Kidney (tissue), 14 donors: ENCODE results near the gene IBA57. TPM values are rescaled to one million over a fixed set of nuclear protein-coding genes. Genes with fewer than 3 reads are reported as not detected.
A peak's percentile ranks its signal among the peaks of the same experiment; 100 is the strongest.

Experiments used
- DNase-seq, 5 donors: peaks; one replicate each; pipeline ENCODE4 v3.0.0-alpha.2; 2013 to 2020
- FAIRE-seq: peaks from 2 replicates; lab custom pipeline; 2012; peaks lifted over from hg19 to GRCh38; lab: Jason Lieb, UNC
- H3K27ac ChIP-seq, 2 donors: one replicate each; pipeline ENCODE4 v1.7.0; 2013; ENCODE audit warnings: low read depth in 2 of 2, low read length in 2 of 2, inconsistent platforms in 1 of 2
- H3K27me3 ChIP-seq: one replicate; pipeline ENCODE4 v1.7.1; 2013; ENCODE audit warnings: low read length, inconsistent platforms; ENCODE audit not compliant: control insufficient read depth, insufficient read depth
- H3K36me3 ChIP-seq, 3 donors: one replicate each; pipeline versions ENCODE4 v1.7.0 to v1.7.1; 2013; ENCODE audit warnings: low read length in 3 of 3, control low read depth in 1 of 3, inconsistent platforms in 1 of 3; ENCODE audit not compliant: insufficient read depth in 3 of 3, control insufficient read depth in 2 of 3
- H3K4me1 ChIP-seq, 3 donors: one replicate each; pipeline versions ENCODE4 v1.7.0 to v1.7.1; 2013; ENCODE audit warnings: low read length in 3 of 3, inconsistent platforms in 1 of 3, low read depth in 1 of 3; ENCODE audit not compliant: control insufficient read depth in 2 of 3, insufficient read depth in 2 of 3
- H3K4me3 ChIP-seq, 3 donors: one replicate each; pipeline versions ENCODE4 v1.7.0 to v1.8.1; 2013; ENCODE audit warnings: low read length in 3 of 3, control low read depth in 1 of 3, inconsistent platforms in 1 of 3
- H3K9ac ChIP-seq, 3 donors: one replicate each; pipeline versions ENCODE4 v1.7.0 to v1.7.1; 2013; ENCODE audit warnings: low read length in 3 of 3, control low read depth in 1 of 3, inconsistent platforms in 1 of 3
- H3K9me3 ChIP-seq, 3 donors: one replicate each; pipeline versions ENCODE4 v1.7.0 to v1.7.1; 2013; ENCODE audit warnings: low read length in 3 of 3, control low read depth in 1 of 3, inconsistent platforms in 1 of 3; ENCODE audit not compliant: control insufficient read depth in 2 of 3, insufficient read depth in 1 of 3
- CTCF ChIP-seq: IDR thresholded peaks from 3 replicates; pipeline ENCODE4 v1.5.1; 2012; ENCODE audit warnings: mild to moderate bottlenecking, moderate library complexity, borderline replicate concordance; ENCODE audit not compliant: insufficient read depth; ENCODE audit errors: extremely low read depth
- intact Hi-C: fragments of 100-400 bp; cut with DNase I; formaldehyde crosslinking; loops from one replicate; pipeline ENCODE4 v1.11.1; 2022
- polyA plus RNA-seq: library from polyadenylated mRNA; stranded (reverse); fragments of 350-450 nt; fragmentation: Illumina TruSeq; extraction: RNeasy Lipid Tissue Mini Kit (QIAGEN cat#74804); gene quantifications from one replicate; pipeline ENCODE4 v1.2.3, GENCODE V29; 2014; ENCODE audit warnings: low read depth, low replicate concordance; ENCODE audit not compliant: insufficient read depth
- total RNA-seq: library from RNA; stranded (reverse); fragmentation: NEBNext Ultra II Directional; extraction: Animal tissue kit (Norgen Biotek cat#: 25700); gene quantifications from one replicate; pipeline ENCODE4 v1.2.1, GENCODE V29; 2021
- donor health status: control.
- donor health status: control.
- donor health status: control.
- donor health status: control.
- donor health status: control.
- donor health status: DM: yes; HTN: yes; CAD: no.
- donor health status: Normal renal cell carcinoma (clear cell type).

The IBA57 gene
- total and polyA plus RNA-seq, 2 donors from 2014 or later = 4.7 to 13.0 TPM

- H3K4me3 ChIP-seq = no peak overlapping the region
- intact Hi-C loops = no loop called here
- no peaks in the 10 kb centered on the region for H3K36me3 ChIP-seq
- no peak overlapping the region for H3K27ac ChIP-seq
- peaks cover 0 to 10% (median 7%) of the 10 kb centered on the region in 3 donors for H3K4me1 ChIP-seq
- no peak overlapping the region for H3K9ac ChIP-seq
- FAIRE-seq (no peak), DNase-seq (no peak)
- no peak for TF ChIP-seq CTCF
- no peaks in the 10 kb centered on the region for H3K9me3 ChIP-seq
- H3K27me3 ChIP-seq = no peaks in the 10 kb centered on the region
Measured at GRCh38 chr1:228136901-228137300, 28.7 kb upstream of the IBA57 start.

- peak overlapping the region in 2 of 3 donors; percentile 55 to 75 for H3K9ac ChIP-seq
- FAIRE-seq = no peak
- no peaks in the 10 kb centered on the region for H3K27me3 ChIP-seq
- TF ChIP-seq CTCF = no peak
- peaks cover 0 to 32% (median 20%) of the 10 kb centered on the region in 3 donors for H3K4me1 ChIP-seq
- no peaks in the 10 kb centered on the region for H3K9me3 ChIP-seq
- no peak for DNase-seq
- H3K4me3 ChIP-seq = peak overlapping the region; percentile 49 to 86 (median 79)
- H3K36me3 ChIP-seq = no peaks in the 10 kb centered on the region
- intact Hi-C loops = no loop called here
- peak overlapping the region; percentile 83 to 97 for H3K27ac ChIP-seq
Measured at GRCh38 chr1:228139406-228139930, 26.1 kb upstream of the IBA57 start.

- H3K9ac ChIP-seq = peak within 1 kb of the TSS; percentile 38 to 83 (median 55)
- FAIRE-seq = peak; percentile 97
- peak; percentile 99 to 100 (median 99) for DNase-seq
- no peak for TF ChIP-seq CTCF
- intact Hi-C loops = no loop called here
- no peaks in the 10 kb centered on the region for H3K9me3 ChIP-seq
- H3K36me3 ChIP-seq = no peaks in the 10 kb centered on the region
- H3K27ac ChIP-seq = peak within 1 kb of the TSS; percentile 94 to 97
- peaks cover 0 to 32% (median 20%) of the 10 kb centered on the region in 3 donors for H3K4me1 ChIP-seq
- H3K27me3 ChIP-seq = no peaks in the 10 kb centered on the region
- peak within 1 kb of the TSS; percentile 68 to 86 (median 79) for H3K4me3 ChIP-seq
Measured at GRCh38 chr1:228139931-228140723, 25.5 kb upstream of the IBA57 start, which contains the start of gene GUK1. TSS of gene GUK1 (plus strand) at chr1:228140279. CDS start at chr1:228140303, 24 bp downstream.
